ENCODE results near the gene WFIKKN1.

DNA sequence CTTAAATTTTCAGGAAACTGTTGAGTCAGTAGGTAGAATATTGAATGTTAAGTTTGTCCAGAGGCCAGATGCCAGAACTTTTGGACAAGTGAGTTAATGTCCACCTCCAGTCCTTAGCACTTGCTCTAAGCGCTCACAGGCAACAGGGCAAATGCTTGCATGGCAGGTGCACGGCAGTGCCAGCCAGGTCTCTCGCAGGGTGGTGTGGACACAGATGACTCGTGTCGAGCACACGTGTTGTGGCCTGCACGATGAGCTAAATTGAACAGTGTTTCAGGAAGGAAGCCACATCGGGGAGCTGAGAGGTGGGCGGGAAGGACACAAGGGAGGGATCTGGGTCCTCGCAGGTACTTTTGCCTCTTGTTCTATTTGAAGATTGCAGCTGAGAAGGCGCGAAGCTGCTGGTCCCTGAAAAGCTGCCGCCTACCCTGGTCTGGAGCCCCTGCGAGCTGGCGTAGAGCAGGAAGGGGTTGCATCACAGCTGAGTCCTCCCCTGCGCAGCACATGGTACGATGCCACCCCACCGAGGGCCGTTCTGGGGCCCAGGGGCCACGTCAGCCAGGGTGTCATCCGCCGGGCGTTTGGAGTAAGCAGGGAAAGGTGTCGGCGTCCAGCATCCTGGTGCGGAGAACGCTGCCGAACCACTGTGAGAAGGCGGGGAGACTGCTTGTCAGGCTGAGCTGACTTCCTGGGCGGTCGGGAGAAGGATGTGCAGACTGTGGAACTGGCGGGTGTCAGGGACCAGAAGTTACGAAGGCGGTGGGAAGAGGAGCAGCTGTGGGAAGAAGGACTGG, 34.6 kb upstream of the WFIKKN1 start:
- TF ChIP-seq POLR2A (IDR thresholded peaks at IDR 0.05; ENCODE audit: low read depth, low read length): no peak
- TF ChIP-seq, protein P1, sequence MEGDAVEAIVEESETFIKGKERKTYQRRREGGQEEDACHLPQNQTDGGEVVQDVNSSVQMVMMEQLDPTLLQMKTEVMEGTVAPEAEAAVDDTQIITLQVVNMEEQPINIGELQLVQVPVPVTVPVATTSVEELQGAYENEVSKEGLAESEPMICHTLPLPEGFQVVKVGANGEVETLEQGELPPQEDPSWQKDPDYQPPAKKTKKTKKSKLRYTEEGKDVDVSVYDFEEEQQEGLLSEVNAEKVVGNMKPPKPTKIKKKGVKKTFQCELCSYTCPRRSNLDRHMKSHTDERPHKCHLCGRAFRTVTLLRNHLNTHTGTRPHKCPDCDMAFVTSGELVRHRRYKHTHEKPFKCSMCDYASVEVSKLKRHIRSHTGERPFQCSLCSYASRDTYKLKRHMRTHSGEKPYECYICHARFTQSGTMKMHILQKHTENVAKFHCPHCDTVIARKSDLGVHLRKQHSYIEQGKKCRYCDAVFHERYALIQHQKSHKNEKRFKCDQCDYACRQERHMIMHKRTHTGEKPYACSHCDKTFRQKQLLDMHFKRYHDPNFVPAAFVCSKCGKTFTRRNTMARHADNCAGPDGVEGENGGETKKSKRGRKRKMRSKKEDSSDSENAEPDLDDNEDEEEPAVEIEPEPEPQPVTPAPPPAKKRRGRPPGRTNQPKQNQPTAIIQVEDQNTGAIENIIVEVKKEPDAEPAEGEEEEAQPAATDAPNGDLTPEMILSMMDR (conservative IDR thresholded peaks at IDR 0.05; ENCODE audit: low read depth, low read length): no peak
- no peak for TF ChIP-seq NFE2L2 (IDR thresholded peaks at IDR 0.05; ENCODE audit: low read depth, low read length)
